H1 (cell line): ENCODE results near the gene HS6ST1. TPM values are rescaled to one million over a fixed set of nuclear protein-coding genes. Genes with fewer than 3 reads are reported as not detected.

ENCODE experiments used
- CTCF ChIA-PET: fragments of 300-600 bp; sonication (Branson Sonifier 250); formaldehyde crosslinking; loops from one replicate; lab custom pipeline; 2021; ENCODE audit not compliant: partially characterized antibody; lab: Charles Lee
- POLR2A ChIA-PET: fragments of 300-600 bp; sonication (Branson Sonifier 250); formaldehyde crosslinking; loops from one replicate; lab custom pipeline; 2021; ENCODE audit warnings: inconsistent platforms; ENCODE audit not compliant: partially characterized antibody; lab: Charles Lee
- DNase-seq, 2 experiments: peaks; one replicate each; pipeline versions ENCODE4 v3.0.0 to v3.0.0-alpha.2; 2010 to 2022; ENCODE audit warnings: low spot score in 2 of 2, low read depth in 1 of 2, mixed read lengths in 1 of 2
- FAIRE-seq: peaks from 2 replicates; lab custom pipeline; 2011; peaks lifted over from hg19 to GRCh38; lab: Jason Lieb, UNC
- H2AFZ ChIP-seq: 2 replicates; pipeline ENCODE4 v1.8.1; 2012; ENCODE audit warnings: low read length, inconsistent platforms
- H2AK5ac ChIP-seq: 2 replicates; pipeline ENCODE4 v1.6.1; 2013; ENCODE audit warnings: low read depth, low read length
- H2BK120ac ChIP-seq: replicated peaks from 2 replicates; pipeline ENCODE3; 2013; ENCODE audit warnings: low read depth, low read length, inconsistent platforms
- H2BK12ac ChIP-seq: 2 replicates; pipeline ENCODE4 v1.6.1; 2013; ENCODE audit warnings: low read depth, low read length
- H2BK15ac ChIP-seq: 2 replicates; pipeline ENCODE4 v1.6.1; 2013; ENCODE audit warnings: low read length
- H2BK20ac ChIP-seq: 2 replicates; pipeline ENCODE4 v1.6.1; 2013; ENCODE audit warnings: low read length
- H2BK5ac ChIP-seq: 2 replicates; pipeline ENCODE4 v1.6.1; 2013; ENCODE audit warnings: low read depth, low read length
- H3K14ac ChIP-seq: 2 replicates; pipeline ENCODE4 v1.6.1; 2013; ENCODE audit warnings: inconsistent platforms; ENCODE audit not compliant: insufficient read length
- H3K18ac ChIP-seq: 2 replicates; pipeline ENCODE4 v1.6.1; 2013; ENCODE audit warnings: low read length; ENCODE audit errors: extremely low read depth
- H3K23ac ChIP-seq: 2 replicates; pipeline ENCODE4 v1.6.1; 2013; ENCODE audit warnings: inconsistent platforms; ENCODE audit not compliant: insufficient read length
- H3K23me2 ChIP-seq: 2 replicates; pipeline ENCODE4 v1.6.1; 2013; ENCODE audit warnings: low read depth, low read length
- H3K27ac ChIP-seq: 2 replicates; pipeline ENCODE4 v1.6.1; 2011; ENCODE audit warnings: low read depth, low read length, inconsistent platforms
- H3K27me3 ChIP-seq, 4 experiments: replicated peaks in 1 of 4; 1 replicate in 1 of 4; 2 replicates in 3 of 4; pipeline versions ENCODE4 v1.6.1 to v1.8.1; 2011 to 2013; ENCODE audit warnings: low read length in 3 of 4, mild to moderate bottlenecking in 3 of 4, inconsistent platforms in 2 of 4, mixed read lengths in 2 of 4, moderate library complexity in 1 of 4; ENCODE audit not compliant: control insufficient read depth in 3 of 4, insufficient read depth in 3 of 4; ENCODE audit errors: extremely low read depth in 1 of 4
- H3K36me3 ChIP-seq, 4 experiments: 2 replicates each; pipeline versions ENCODE4 v1.6.1 to v1.8.1; 2011 to 2013; ENCODE audit warnings: mild to moderate bottlenecking in 4 of 4, low read length in 3 of 4, moderate library complexity in 2 of 4, control low read depth in 1 of 4, inconsistent platforms in 1 of 4; ENCODE audit not compliant: insufficient read depth in 4 of 4, control insufficient read depth in 2 of 4
- H3K4ac ChIP-seq: replicated peaks from 2 replicates; pipeline ENCODE3; 2013; ENCODE audit warnings: low read length, low read depth, mixed read lengths, inconsistent platforms; ENCODE audit not compliant: insufficient read length
- H3K4me1 ChIP-seq, 4 experiments: replicated peaks in 1 of 4; 1 replicate in 1 of 4; 2 replicates in 3 of 4; pipeline versions ENCODE4 v1.6.1 to v1.8.1; 2011 to 2013; ENCODE audit warnings: low read length in 3 of 4, inconsistent platforms in 2 of 4, mixed read lengths in 1 of 4; ENCODE audit not compliant: insufficient read depth in 4 of 4, control insufficient read depth in 3 of 4
- H3K4me2 ChIP-seq, 2 experiments: 2 replicates each; pipeline versions ENCODE4 v1.6.1 to v1.8.1; 2011 to 2013; ENCODE audit warnings: low read depth in 2 of 2, low read length in 2 of 2, control low read depth in 1 of 2, inconsistent platforms in 1 of 2, mild to moderate bottlenecking in 1 of 2; ENCODE audit not compliant: insufficient read depth in 1 of 2
- H3K4me3 ChIP-seq, 4 experiments: fragments of 200-600, 300-600 bp in 1 of 4; sonication (generic), shearing (Covaris generic), sonication (Bioruptor Twin) in 1 of 4; 2 replicates each; pipeline versions ENCODE4 v1.5.1 to v1.8.1; 2011 to 2016; ENCODE audit warnings: low read length in 4 of 4, low read depth in 3 of 4, control low read depth in 2 of 4, inconsistent platforms in 2 of 4, mild to moderate bottlenecking in 2 of 4, mixed read lengths in 1 of 4, moderate library complexity in 1 of 4; ENCODE audit not compliant: insufficient read depth in 2 of 4; ENCODE audit errors: extremely low read depth in 1 of 4
- H3K56ac ChIP-seq: replicated peaks from 2 replicates; pipeline ENCODE3; 2013; ENCODE audit warnings: low read depth, mild to moderate bottlenecking, mixed read lengths, low read length, inconsistent platforms; ENCODE audit not compliant: insufficient read length
- H3K79me1 ChIP-seq: 2 replicates; pipeline ENCODE4 v1.6.1; 2013; ENCODE audit warnings: low read depth, low read length, control low read depth
- H3K79me2 ChIP-seq, 2 experiments: 2 replicates each; pipeline versions ENCODE4 v1.6.1 to v1.8.1; 2012 to 2013; ENCODE audit warnings: low read length in 2 of 2, mild to moderate bottlenecking in 2 of 2, inconsistent platforms in 1 of 2; ENCODE audit not compliant: insufficient read depth in 2 of 2, control insufficient read depth in 1 of 2
- H3K9ac ChIP-seq, 4 experiments: replicated peaks in 1 of 4; 1 replicate in 1 of 4; 2 replicates in 3 of 4; pipeline versions ENCODE4 v1.6.1 to v1.8.1; 2011 to 2013; ENCODE audit warnings: low read depth in 3 of 4, low read length in 3 of 4, control low read depth in 2 of 4, mild to moderate bottlenecking in 2 of 4, moderate library complexity in 2 of 4, inconsistent platforms in 1 of 4; ENCODE audit errors: extremely low read depth in 1 of 4
- H3K9me3 ChIP-seq, 2 experiments: 2 replicates each; pipeline versions ENCODE4 v1.6.1 to v1.8.1; 2012 to 2013; ENCODE audit warnings: mild to moderate bottlenecking in 2 of 2, moderate library complexity in 2 of 2, control low read depth in 1 of 2, inconsistent platforms in 1 of 2, low read depth in 1 of 2, low read length in 1 of 2, mixed read lengths in 1 of 2; ENCODE audit not compliant: insufficient read depth in 2 of 2
- H4K20me1 ChIP-seq, 2 experiments: replicated peaks in 1 of 2; 2 replicates each; pipeline versions ENCODE3 to v1.8.1; 2011 to 2013; ENCODE audit warnings: inconsistent platforms in 2 of 2, low read length in 2 of 2, mild to moderate bottlenecking in 1 of 2; ENCODE audit not compliant: insufficient read depth in 2 of 2, control insufficient read depth in 1 of 2
- H4K5ac ChIP-seq: 2 replicates; pipeline ENCODE4 v1.6.1; 2013; ENCODE audit warnings: low read length, low read depth, mixed read lengths, inconsistent platforms; ENCODE audit not compliant: insufficient read length
- H4K8ac ChIP-seq: 2 replicates; pipeline ENCODE4 v1.8.0; 2013; ENCODE audit warnings: mild to moderate bottlenecking, moderate library complexity, low read length, inconsistent platforms; ENCODE audit not compliant: insufficient read depth; ENCODE audit errors: extremely low read depth
- H4K91ac ChIP-seq: replicated peaks from 2 replicates; pipeline ENCODE3; 2013; ENCODE audit warnings: low read length, mixed read lengths, inconsistent platforms; ENCODE audit not compliant: insufficient read length
- BCL11A ChIP-seq, 2 experiments: IDR thresholded peaks; one replicate each; pipeline ENCODE4 v1.6.1; 2011; ENCODE audit warnings: low read depth in 2 of 2, low read length in 2 of 2, mild to moderate bottlenecking in 2 of 2
- BRCA1 ChIP-seq: IDR thresholded peaks from 2 replicates; pipeline ENCODE4 v1.6.1; 2012; ENCODE audit warnings: low read depth, low read length, improper control_type of control experiment
- CHD2 ChIP-seq: IDR thresholded peaks from 2 replicates; pipeline ENCODE4 v1.6.1; 2012; ENCODE audit warnings: low read length, improper control_type of control experiment
- EP300 ChIP-seq, 2 experiments: IDR thresholded peaks; 1 replicate in 1 of 2; 2 replicates in 1 of 2; pipeline ENCODE4 v1.6.1; 2011 to 2012; ENCODE audit warnings: low read depth in 2 of 2, low read length in 2 of 2, mild to moderate bottlenecking in 2 of 2, borderline replicate concordance in 1 of 2, inconsistent platforms in 1 of 2, moderate library complexity in 1 of 2
- MAFK ChIP-seq: IDR thresholded peaks from 2 replicates; pipeline ENCODE4 v1.6.1; 2012; ENCODE audit warnings: low read depth, mild to moderate bottlenecking, improper control_type of control experiment, low read length
- SAP30 ChIP-seq: fragments of 300-600 bp; sonication (generic); IDR thresholded peaks from 2 replicates; pipeline ENCODE4 v1.7.1; 2012; ENCODE audit warnings: low read length, moderate library complexity, mild to moderate bottlenecking, inconsistent platforms; ENCODE audit not compliant: insufficient read depth, insufficient replicate concordance
- SIRT6 ChIP-seq: IDR thresholded peaks from one replicate; pipeline ENCODE4 v1.7.1; 2012; ENCODE audit warnings: low read length, inconsistent platforms
- SP4 ChIP-seq: IDR thresholded peaks from 2 replicates; pipeline ENCODE4 v1.6.1; 2012; ENCODE audit warnings: low read length, inconsistent platforms
- SRF ChIP-seq: IDR thresholded peaks from 2 replicates; pipeline ENCODE4 v1.6.1; 2011; ENCODE audit warnings: mild to moderate bottlenecking, low read depth, low read length, moderate library complexity
- YY1 ChIP-seq: IDR thresholded peaks from 2 replicates; pipeline ENCODE4 v1.6.1; 2011; ENCODE audit warnings: low read depth, mild to moderate bottlenecking, low read length
- ZNF274 ChIP-seq: IDR thresholded peaks from 2 replicates; pipeline ENCODE4 v1.7.0; 2012; ENCODE audit warnings: low read length, borderline replicate concordance; ENCODE audit errors: extremely low read depth
- WGBS, 2 experiments: shearing (Covaris generic) in 1 of 2; methylation state at CpG; one replicate each; pipeline versions ENCODE4 v1.1.6 to v1.1.7; 2013 to 2015; ENCODE audit warnings: low lambda C conversion rate in 2 of 2, mixed read lengths in 2 of 2, inconsistent platforms in 1 of 2, low coverage in 1 of 2, missing lambda C conversion rate in 1 of 2; ENCODE audit not compliant: insufficient replicate concordance in 2 of 2, insufficient coverage in 1 of 2, insufficient read length in 1 of 2; ENCODE audit errors: extremely low coverage in 1 of 2, missing lambda C conversion rate in 1 of 2; 5-methylcytosine and 5-hydroxymethylcytosine counted together
- polyA plus RNA-seq, 7 experiments: library from polyadenylated mRNA; depleted of rRNA in 3 of 7; stranded (reverse) in 5 of 7; unstranded in 2 of 7; fragments of >200 nt in 5 of 7; fragments of 200-250 nt in 2 of 7; gene quantifications; 1 replicate in 5 of 7; 2 replicates in 1 of 7; 4 replicates in 1 of 7; pipeline versions ENCODE4 v1.2.1 to v1.2.3, GENCODE V29; 2011 to 2013; ENCODE audit warnings: missing spikeins in 2 of 7, mixed read lengths in 2 of 7
- total RNA-seq: library from RNA; stranded (reverse); fragmentation: NEBNext Ultra II Directional; extraction: Animal tissue kit (Norgen Biotek cat#: 25700); gene quantifications from 2 replicates; pipeline ENCODE4 v1.2.1, GENCODE V29; 2021

Gene HS6ST1
- total and polyA plus RNA-seq, 2 of the 8 experiments (the other 6 are each of a cell fraction or from before 2014, with no cell fraction given) = 37.4 to 74.6 TPM

GRCh38 chr2:128347171-128347558 is 28.5 kb upstream of the HS6ST1 start:
- Histone ChIP-seq H2AK5ac (no peak overlapping the region), H3K4me3 (no peak overlapping the region), H3K9ac (no peak overlapping the region), H4K91ac (no peak overlapping the region), H3K79me2 (no peaks in the 10 kb centered on the region), H3K27me3 (no peaks in the 10 kb centered on the region; a peak in 1 of 7 replicates), H3K9me3 (peaks cover 13 to 19% of the 10 kb centered on the region in 2 experiments), H3K23me2 (no peaks in the 10 kb centered on the region), H4K5ac (no peak overlapping the region), H2BK5ac (peak overlapping the region; percentile 7; the same call in 1 of the 2 replicates), H3K14ac (no peak overlapping the region), H3K4ac (no peak overlapping the region), H3K23ac (no peak overlapping the region), H2BK15ac (no peak overlapping the region), H3K27ac (no peak overlapping the region), H4K20me1 (no peaks in the 10 kb centered on the region), H3K56ac (no peak overlapping the region), H4K8ac (no peak overlapping the region), H2AFZ (no peak overlapping the region; the same call in 1 of the 2 replicates), H3K4me1 (peaks cover 0 to 3% (median 0%) of the 10 kb centered on the region in 4 experiments; a peak in 1 of 7 replicates), H3K79me1 (no peaks in the 10 kb centered on the region), H2BK120ac (no peak overlapping the region), H3K18ac (no peak overlapping the region), H2BK20ac (no peak overlapping the region; the same call in 1 of the 2 replicates), H2BK12ac (peak overlapping the region; percentile 11; the same call in 1 of the 2 replicates), H3K4me2 (no peak overlapping the region), H3K36me3 (peaks cover 0 to 4% (median 0%) of the 10 kb centered on the region in 4 experiments; a peak in 1 of 8 replicates)
- ChIA-PET CTCF (interaction anchor here (1.4 kb wide), 1 partner anchor 32 kb away, joined by 5 read pairs; no protein-coding TSS in a partner anchor), POLR2A (interaction anchor here (1.5 kb wide), 1 partner anchor 10 kb away, joined by 4 read pairs; no protein-coding TSS in a partner anchor)
- FAIRE-seq (no peak), DNase-seq (no peak)
- 97% methylated on average over 14 of the region's 14 CpGs; no CpG with 5 or more reads in 1 of the 2 experiments for WGBS, 2 experiments
- no peak for TF ChIP-seq SP4
- TF ChIP-seq ZNF274 = no peak
- TF ChIP-seq SAP30 = no peak
- no peak for TF ChIP-seq YY1
- no peak for TF ChIP-seq MAFK
- TF ChIP-seq BRCA1 = no peak
- no peak for TF ChIP-seq BCL11A (IDR thresholded peaks at IDR 0.05; ENCODE audit: low read depth in 2 of 2, low read length in 2 of 2)
- no peak for TF ChIP-seq SRF
- TF ChIP-seq EP300 (IDR thresholded peaks at IDR 0.05; ENCODE audit: borderline replicate concordance in 1 of 2, low read depth in 2 of 2, low read length in 2 of 2) = no peak
- TF ChIP-seq SIRT6 = no peak
- no peak for TF ChIP-seq CHD2
